SK-N-SH (cell line): Measurements from ENCODE around the gene MEOX1. TPM values are rescaled to one million over a fixed set of nuclear protein-coding genes. Genes with fewer than 3 reads are reported as not detected.

Experiments used
- CTCF ChIA-PET: fragments of 300-600, 350-600 bp; formaldehyde crosslinking; extraction: SDS; loops from one replicate; lab custom pipeline; 2021; lab: Yijun Ruan, JAX
- POLR2A ChIA-PET: fragments of 350-600 bp; sonication (Branson Sonifier 250); formaldehyde crosslinking; extraction: SDS; loops from one replicate; lab custom pipeline; 2020; ENCODE audit warnings: antibody characterized with exemption, inconsistent platforms; lab: Yijun Ruan, JAX
- DNase-seq: peaks from one replicate; pipeline ENCODE4 v3.0.0; 2012
- H2AFZ ChIP-seq: fragments of 200-600 bp; sonication (generic); 2 replicates; pipeline ENCODE4 v1.8.1; 2016; ENCODE audit warnings: antibody characterized with exemption, mild to moderate bottlenecking, low read depth
- H3F3A ChIP-seq: fragments of 200-600 bp; sonication (generic); replicated peaks from 2 replicates; pipeline ENCODE3; 2016; ENCODE audit warnings: antibody characterized with exemption, mild to moderate bottlenecking; ENCODE audit not compliant: insufficient read depth
- H3K27ac ChIP-seq, 2 experiments: fragments of 200-500 bp in 1 of 2; fragments of 200-600 bp in 1 of 2; sonication (Bioruptor generic) in 1 of 2; sonication (generic), shearing (Covaris generic) in 1 of 2; 2 replicates each; pipeline versions ENCODE4 v1.5.1 to v1.6.1; 2014 to 2016; ENCODE audit warnings: low read depth in 2 of 2, inconsistent platforms in 1 of 2, low read length in 1 of 2, mild to moderate bottlenecking in 1 of 2, mixed read lengths in 1 of 2
- H3K27me3 ChIP-seq: fragments of 200-600 bp; sonication (generic), shearing (Covaris generic); 2 replicates; pipeline ENCODE4 v1.6.1; 2016; ENCODE audit warnings: mixed run types; ENCODE audit not compliant: insufficient read depth
- H3K36me3 ChIP-seq, 2 experiments: fragments of 200-500 bp in 1 of 2; fragments of 200-600 bp in 1 of 2; sonication (Bioruptor generic) in 1 of 2; sonication (generic) in 1 of 2; replicated peaks in 1 of 2; 2 replicates each; pipeline versions ENCODE3 to v1.5.1; 2014 to 2016; ENCODE audit warnings: low read length in 1 of 2, mild to moderate bottlenecking in 1 of 2; ENCODE audit not compliant: insufficient read depth in 2 of 2, control insufficient read depth in 1 of 2
- H3K4me1 ChIP-seq, 2 experiments: fragments of 200-500 bp in 1 of 2; fragments of 200-600 bp in 1 of 2; sonication (Bioruptor generic) in 1 of 2; sonication (generic), shearing (Covaris generic) in 1 of 2; 2 replicates each; pipeline versions ENCODE4 v1.5.1 to v1.6.1; 2014 to 2016; ENCODE audit warnings: low read depth in 1 of 2, low read length in 1 of 2, mixed run types in 1 of 2; ENCODE audit not compliant: insufficient read depth in 2 of 2, control insufficient read depth in 1 of 2
- H3K4me2 ChIP-seq: fragments of 200-600 bp; sonication (generic), shearing (Covaris generic); 2 replicates; pipeline ENCODE4 v1.6.1; 2017; ENCODE audit warnings: mixed run types
- H3K4me3 ChIP-seq, 2 experiments: fragments of 200-500 bp in 1 of 2; fragments of 200-600 bp in 1 of 2; sonication (Bioruptor generic) in 1 of 2; sonication (generic), shearing (Covaris generic) in 1 of 2; 2 replicates each; pipeline versions ENCODE4 v1.5.1 to v1.8.1; 2014 to 2016; ENCODE audit warnings: low read depth in 2 of 2, inconsistent platforms in 1 of 2, low read length in 1 of 2, mild to moderate bottlenecking in 1 of 2, mixed read lengths in 1 of 2, moderate library complexity in 1 of 2
- H3K79me2 ChIP-seq: fragments of 200-600 bp; sonication (generic); 2 replicates; pipeline ENCODE4 v1.8.1; 2017; ENCODE audit warnings: mild to moderate bottlenecking; ENCODE audit not compliant: insufficient read depth
- H3K9ac ChIP-seq: fragments of 200-600 bp; sonication (generic); 2 replicates; pipeline ENCODE4 v1.6.1; 2017; ENCODE audit warnings: mixed run types
- H3K9me2 ChIP-seq: fragments of 200-600 bp; sonication (generic); 2 replicates; pipeline ENCODE4 v1.6.1; 2017; ENCODE audit warnings: mixed run types
- H3K9me3 ChIP-seq: fragments of 200-600 bp; sonication (generic); 2 replicates; pipeline ENCODE4 v1.6.1; 2017; ENCODE audit warnings: mixed run types, mild to moderate bottlenecking, moderate library complexity
- H4K20me1 ChIP-seq: fragments of 200-600 bp; sonication (generic); 2 replicates; pipeline ENCODE4 v1.6.1; 2017; ENCODE audit warnings: mild to moderate bottlenecking, mixed run types; ENCODE audit not compliant: insufficient read depth
- EZH2phosphoT487 ChIP-seq: fragments of 200-600 bp; sonication (generic); IDR thresholded peaks from 2 replicates; pipeline ENCODE4 v1.6.1; 2017; ENCODE audit warnings: low read depth, mixed run types, mild to moderate bottlenecking, antibody characterized with exemption, moderate library complexity, borderline replicate concordance
- FOSL2 ChIP-seq: IDR thresholded peaks from 2 replicates; pipeline ENCODE4 v1.4.0; 2012; ENCODE audit warnings: low read depth, mild to moderate bottlenecking, moderate library complexity, borderline replicate concordance
- FOXJ3 ChIP-seq: sonication (generic); formaldehyde crosslinking; IDR thresholded peaks from 2 replicates; pipeline ENCODE4 v1.5.1; 2020; ENCODE audit warnings: mild to moderate bottlenecking, missing genetic modification reagents
- GABPA ChIP-seq: IDR thresholded peaks from 2 replicates; pipeline ENCODE4 v1.4.0; 2012; ENCODE audit warnings: low read depth, mild to moderate bottlenecking
- MAX ChIP-seq: IDR thresholded peaks from 2 replicates; pipeline ENCODE4 v1.4.0; 2012; ENCODE audit warnings: low read depth
- MXI1 ChIP-seq: IDR thresholded peaks from 2 replicates; pipeline ENCODE4 v1.6.1; 2012; ENCODE audit warnings: mild to moderate bottlenecking, low read depth, low read length, improper control_type of control experiment
- NFIC ChIP-seq: IDR thresholded peaks from 2 replicates; pipeline ENCODE4 v1.4.0; 2012; ENCODE audit warnings: borderline replicate concordance
- POLR2AphosphoS5 ChIP-seq: IDR thresholded peaks from 2 replicates; pipeline ENCODE4 v1.6.1; 2012; ENCODE audit warnings: low read depth, low read length
- RAD21 ChIP-seq: IDR thresholded peaks from 2 replicates; pipeline ENCODE4 v1.6.1; 2012; ENCODE audit warnings: mild to moderate bottlenecking, low read length
- SIN3A ChIP-seq: IDR thresholded peaks from 2 replicates; pipeline ENCODE4 v1.6.1; 2012; ENCODE audit warnings: low read depth, mild to moderate bottlenecking, low read length, moderate library complexity, borderline replicate concordance
- TAF1 ChIP-seq: IDR thresholded peaks from 2 replicates; pipeline ENCODE4 v1.6.1; 2012; ENCODE audit warnings: low read depth, mild to moderate bottlenecking, low read length, moderate library complexity, borderline replicate concordance
- TCF12 ChIP-seq: IDR thresholded peaks from 2 replicates; pipeline ENCODE4 v1.4.0; 2012
- USF2 ChIP-seq: fragments of 150-350 bp; IDR thresholded peaks from 2 replicates; pipeline ENCODE4 v1.6.1; 2017; ENCODE audit warnings: antibody characterized with exemption, low read length, low read depth, borderline replicate concordance
- YY1 ChIP-seq: IDR thresholded peaks from 2 replicates; pipeline ENCODE4 v1.4.0; 2012; ENCODE audit warnings: low read depth, mild to moderate bottlenecking
- WGBS: methylation state at CpG from one replicate; pipeline ENCODE4 v1.1.6; 2017; ENCODE audit warnings: low lambda C conversion rate; 5-methylcytosine and 5-hydroxymethylcytosine counted together
- polyA plus RNA-seq, 3 experiments: library from polyadenylated mRNA; depleted of rRNA; stranded (reverse); fragments of >200 nt; gene quantifications; 2 replicates each; pipeline ENCODE4 v1.2.3, GENCODE V29; 2012
- TF ChIP-seq, protein P1 (sequence below): fragments of 150-350 bp; IDR thresholded peaks from 2 replicates; pipeline ENCODE4 v1.6.1; 2016; ENCODE audit warnings: mild to moderate bottlenecking, low read depth, low read length
- TF ChIP-seq, protein P2 (sequence below): IDR thresholded peaks from 2 replicates; pipeline ENCODE4 v1.6.1; 2012; ENCODE audit warnings: mild to moderate bottlenecking, low read depth, low read length, moderate library complexity
- TF ChIP-seq, protein P3 (sequence below): IDR thresholded peaks from 2 replicates; pipeline ENCODE4; 2012

Gene MEOX1
- polyA plus RNA-seq, 1 of the 3 experiments (the other 2 are of a cell fraction) = 0.05 TPM

GRCh38 chr17:43667947-43668348, 6.2 kb upstream of the MEOX1 start:
- Histone ChIP-seq H3K27ac (peak overlapping the region in 1 of 2 experiments; percentile 3; a peak in 1 of 4 replicates), H3F3A (peaks cover 8% of the 10 kb centered on the region), H3K9me2 (no peaks in the 10 kb centered on the region), H3K4me1 (peaks cover 0 to 4% of the 10 kb centered on the region in 2 experiments; a peak in 1 of 4 replicates), H3K4me3 (no peak overlapping the region), H3K27me3 (no peaks in the 10 kb centered on the region), H4K20me1 (no peaks in the 10 kb centered on the region), H3K9ac (no peak overlapping the region), H3K4me2 (no peak overlapping the region), H2AFZ (peak overlapping the region; percentile 35; the same call in 1 of the 2 replicates), H3K9me3 (no peaks in the 10 kb centered on the region), H3K79me2 (no peaks in the 10 kb centered on the region), H3K36me3 (no peaks in the 10 kb centered on the region)
- peak; percentile 39; the same call in 1 of the 2 replicates for TF ChIP-seq FOSL2
- TF ChIP-seq FOXJ3 (CRISPR knock-in tag) = no peak
- no peak for TF ChIP-seq RAD21
- TF ChIP-seq TCF12 = no peak
- DNase-seq = no peak
- POLR2A ChIA-PET = no interaction called here
- CTCF ChIA-PET = interaction anchor here (1.0 kb wide), 1 partner anchor 100 kb away, joined by 3 read pairs; no protein-coding TSS in a partner anchor
- 62% methylated on average over 3 of the region's 3 CpGs for WGBS

GRCh38 chr17:43667506-43667905, 5.8 kb upstream of the MEOX1 start:
- WGBS = 94% methylated on average over 7 of the region's 7 CpGs
- CTCF ChIA-PET = no interaction called here

More at GRCh38 chr17:43667506-43667905, 5.8 kb upstream of the MEOX1 start:
- DNase-seq = no peak
- no peak overlapping the region for H2AFZ ChIP-seq
- no peaks in the 10 kb centered on the region for H4K20me1 ChIP-seq
- no peaks in the 10 kb centered on the region for H3K9me3 ChIP-seq
- no peak overlapping the region for H3K4me3 ChIP-seq
- peak overlapping the region in 1 of 2 experiments; percentile 3; a peak in 1 of 4 replicates for H3K27ac ChIP-seq
- peaks cover 8% of the 10 kb centered on the region for H3F3A ChIP-seq
- TF ChIP-seq POLR2AphosphoS5 (no peak), EZH2phosphoT487 (no peak), USF2 (no peak), NFIC (no peak), GABPA (no peak), YY1 (no peak), SIN3A (no peak), MAX (no peak), TAF1 (no peak), MXI1 (no peak), FOXJ3 (CRISPR knock-in tag) (no peak)
- TF ChIP-seq, protein P1, sequence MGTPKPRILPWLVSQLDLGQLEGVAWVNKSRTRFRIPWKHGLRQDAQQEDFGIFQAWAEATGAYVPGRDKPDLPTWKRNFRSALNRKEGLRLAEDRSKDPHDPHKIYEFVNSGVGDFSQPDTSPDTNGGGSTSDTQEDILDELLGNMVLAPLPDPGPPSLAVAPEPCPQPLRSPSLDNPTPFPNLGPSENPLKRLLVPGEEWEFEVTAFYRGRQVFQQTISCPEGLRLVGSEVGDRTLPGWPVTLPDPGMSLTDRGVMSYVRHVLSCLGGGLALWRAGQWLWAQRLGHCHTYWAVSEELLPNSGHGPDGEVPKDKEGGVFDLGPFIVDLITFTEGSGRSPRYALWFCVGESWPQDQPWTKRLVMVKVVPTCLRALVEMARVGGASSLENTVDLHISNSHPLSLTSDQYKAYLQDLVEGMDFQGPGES = no peak
- TF ChIP-seq, protein P2, sequence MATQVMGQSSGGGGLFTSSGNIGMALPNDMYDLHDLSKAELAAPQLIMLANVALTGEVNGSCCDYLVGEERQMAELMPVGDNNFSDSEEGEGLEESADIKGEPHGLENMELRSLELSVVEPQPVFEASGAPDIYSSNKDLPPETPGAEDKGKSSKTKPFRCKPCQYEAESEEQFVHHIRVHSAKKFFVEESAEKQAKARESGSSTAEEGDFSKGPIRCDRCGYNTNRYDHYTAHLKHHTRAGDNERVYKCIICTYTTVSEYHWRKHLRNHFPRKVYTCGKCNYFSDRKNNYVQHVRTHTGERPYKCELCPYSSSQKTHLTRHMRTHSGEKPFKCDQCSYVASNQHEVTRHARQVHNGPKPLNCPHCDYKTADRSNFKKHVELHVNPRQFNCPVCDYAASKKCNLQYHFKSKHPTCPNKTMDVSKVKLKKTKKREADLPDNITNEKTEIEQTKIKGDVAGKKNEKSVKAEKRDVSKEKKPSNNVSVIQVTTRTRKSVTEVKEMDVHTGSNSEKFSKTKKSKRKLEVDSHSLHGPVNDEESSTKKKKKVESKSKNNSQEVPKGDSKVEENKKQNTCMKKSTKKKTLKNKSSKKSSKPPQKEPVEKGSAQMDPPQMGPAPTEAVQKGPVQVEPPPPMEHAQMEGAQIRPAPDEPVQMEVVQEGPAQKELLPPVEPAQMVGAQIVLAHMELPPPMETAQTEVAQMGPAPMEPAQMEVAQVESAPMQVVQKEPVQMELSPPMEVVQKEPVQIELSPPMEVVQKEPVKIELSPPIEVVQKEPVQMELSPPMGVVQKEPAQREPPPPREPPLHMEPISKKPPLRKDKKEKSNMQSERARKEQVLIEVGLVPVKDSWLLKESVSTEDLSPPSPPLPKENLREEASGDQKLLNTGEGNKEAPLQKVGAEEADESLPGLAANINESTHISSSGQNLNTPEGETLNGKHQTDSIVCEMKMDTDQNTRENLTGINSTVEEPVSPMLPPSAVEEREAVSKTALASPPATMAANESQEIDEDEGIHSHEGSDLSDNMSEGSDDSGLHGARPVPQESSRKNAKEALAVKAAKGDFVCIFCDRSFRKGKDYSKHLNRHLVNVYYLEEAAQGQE = no peak
- TF ChIP-seq, protein P3, sequence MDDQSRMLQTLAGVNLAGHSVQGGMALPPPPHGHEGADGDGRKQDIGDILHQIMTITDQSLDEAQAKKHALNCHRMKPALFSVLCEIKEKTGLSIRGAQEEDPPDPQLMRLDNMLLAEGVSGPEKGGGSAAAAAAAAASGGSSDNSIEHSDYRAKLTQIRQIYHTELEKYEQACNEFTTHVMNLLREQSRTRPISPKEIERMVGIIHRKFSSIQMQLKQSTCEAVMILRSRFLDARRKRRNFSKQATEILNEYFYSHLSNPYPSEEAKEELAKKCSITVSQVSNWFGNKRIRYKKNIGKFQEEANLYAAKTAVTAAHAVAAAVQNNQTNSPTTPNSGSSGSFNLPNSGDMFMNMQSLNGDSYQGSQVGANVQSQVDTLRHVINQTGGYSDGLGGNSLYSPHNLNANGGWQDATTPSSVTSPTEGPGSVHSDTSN = no peak
- POLR2A ChIA-PET = no interaction called here
- no peaks in the 10 kb centered on the region for H3K9me2 ChIP-seq
- no peak overlapping the region for H3K9ac ChIP-seq
- peaks cover 0 to 4% of the 10 kb centered on the region in 2 experiments; a peak in 1 of 4 replicates for H3K4me1 ChIP-seq
- no peaks in the 10 kb centered on the region for H3K79me2 ChIP-seq
- H3K4me2 ChIP-seq = no peak overlapping the region
- H3K36me3 ChIP-seq = no peaks in the 10 kb centered on the region
- no peaks in the 10 kb centered on the region for H3K27me3 ChIP-seq
